WTC11 (cell line): Measurements from ENCODE around the gene SLC38A11. TPM values are rescaled to one million over a fixed set of nuclear protein-coding genes. Genes with fewer than 3 reads are reported as not detected.

Experiments
- ATAC-seq: fragments of 200-7000 bp; cut with Tn5 transposase; 2 replicates; pipeline ENCODE4 v1.10.0; 2021; ENCODE audit warnings: mild to moderate bottlenecking, moderate library complexity
- CTCF ChIA-PET: fragments of 300-600 bp; sonication (Branson Sonifier 250); formaldehyde crosslinking; loops from one replicate; lab custom pipeline; 2021; ENCODE audit warnings: antibody characterized with exemption; lab: Charles Lee
- POLR2A ChIA-PET: fragments of 350-600 bp; sonication (Branson Sonifier 250); formaldehyde crosslinking; loops from one replicate; lab custom pipeline; 2021; ENCODE audit warnings: antibody characterized with exemption; lab: Charles Lee
- DNase-seq: peaks from one replicate; pipeline ENCODE4 v3.0.0; 2021; ENCODE audit warnings: low spot score
- H3K27ac Mint-ChIP-seq: 2 replicates; pipeline ENCODE4 v1.8.0; 2021; ENCODE audit warnings: mixed read lengths
- H3K27me3 Mint-ChIP-seq: 2 replicates; pipeline ENCODE4 v1.8.0; 2021; ENCODE audit warnings: low read depth, mild to moderate bottlenecking, moderate library complexity, mixed read lengths
- H3K36me3 Mint-ChIP-seq: 2 replicates; pipeline ENCODE4 v1.8.0; 2021; ENCODE audit warnings: mixed read lengths
- H3K4me1 Mint-ChIP-seq: 2 replicates; pipeline ENCODE4 v1.8.0; 2022; ENCODE audit warnings: mixed read lengths
- H3K4me3 Mint-ChIP-seq: 2 replicates; pipeline ENCODE4 v1.8.0; 2021; ENCODE audit warnings: mild to moderate bottlenecking, moderate library complexity, mixed read lengths
- H3K9me3 Mint-ChIP-seq: 2 replicates; pipeline ENCODE4 v1.8.0; 2021; ENCODE audit warnings: mixed read lengths
- ATF2 ChIP-seq: sonication (generic); formaldehyde crosslinking; IDR thresholded peaks from 2 replicates; pipeline ENCODE4 v1.8.1; 2022; ENCODE audit warnings: low read depth, missing genetic modification reagents, borderline replicate concordance
- CDX4 ChIP-seq: fragments of 250-450 bp; sonication (Bioruptor Pico); IDR thresholded peaks from 2 replicates; pipeline ENCODE4 v1.9.0; 2021; ENCODE audit warnings: moderate library complexity, mild to moderate bottlenecking, inconsistent platforms, borderline replicate concordance
- E2F4 ChIP-seq: sonication (generic); formaldehyde crosslinking; IDR thresholded peaks from 2 replicates; pipeline ENCODE4 v1.8.1; 2022; ENCODE audit warnings: low read depth, mild to moderate bottlenecking, moderate library complexity, missing genetic modification reagents, borderline replicate concordance
- FOXJ3 ChIP-seq: sonication (generic); formaldehyde crosslinking; IDR thresholded peaks from 2 replicates; pipeline ENCODE4 v1.9.0; 2021; ENCODE audit warnings: missing genetic modification reagents, mild to moderate bottlenecking, borderline replicate concordance
- GABPB1 ChIP-seq: sonication (generic); formaldehyde crosslinking; IDR thresholded peaks from 2 replicates; pipeline ENCODE4 v1.8.1; 2023; ENCODE audit warnings: mild to moderate bottlenecking, missing genetic modification reagents
- GRHL2 ChIP-seq: fragments of 250-450 bp; sonication (Bioruptor Pico); IDR thresholded peaks from 2 replicates; pipeline ENCODE4 v1.8.0; 2022; ENCODE audit warnings: mild to moderate bottlenecking, moderate library complexity; ENCODE audit not compliant: insufficient replicate concordance, severe bottlenecking
- GTF2I ChIP-seq: fragments of 250-450 bp; sonication (Bioruptor Pico); conservative IDR thresholded peaks from 2 replicates; pipeline ENCODE4 v1.4.0; 2021; ENCODE audit warnings: mild to moderate bottlenecking
- KAT7 ChIP-seq: sonication (generic); formaldehyde crosslinking; IDR thresholded peaks from 2 replicates; pipeline ENCODE4 v1.8.1; 2023; ENCODE audit warnings: missing genetic modification reagents, mild to moderate bottlenecking, borderline replicate concordance
- NFE2L1 ChIP-seq: sonication (generic); formaldehyde crosslinking; IDR thresholded peaks from 2 replicates; pipeline ENCODE4 v1.8.1; 2023; ENCODE audit warnings: missing genetic modification reagents
- NR1H2 ChIP-seq: sonication (generic); formaldehyde crosslinking; IDR thresholded peaks from 2 replicates; pipeline ENCODE4 v1.9.0; 2021; ENCODE audit warnings: mild to moderate bottlenecking, moderate library complexity, missing genetic modification reagents
- NR3C1 ChIP-seq: sonication (generic); formaldehyde crosslinking; conservative IDR thresholded peaks from 2 replicates; pipeline ENCODE4 v1.8.1; 2023; ENCODE audit warnings: low read depth, mild to moderate bottlenecking, missing genetic modification reagents
- SMAD3 ChIP-seq: sonication (generic); formaldehyde crosslinking; IDR thresholded peaks from 2 replicates; pipeline ENCODE4 v1.8.0; 2022; ENCODE audit warnings: missing genetic modification reagents, mild to moderate bottlenecking, borderline replicate concordance
- ZBTB21 ChIP-seq: sonication (generic); formaldehyde crosslinking; IDR thresholded peaks from 2 replicates; pipeline ENCODE4 v1.8.1; 2023; ENCODE audit warnings: mild to moderate bottlenecking, missing genetic modification reagents, borderline replicate concordance
- ZNF232 ChIP-seq: sonication (generic); formaldehyde crosslinking; IDR thresholded peaks from 2 replicates; pipeline ENCODE4 v1.8.0; 2022; ENCODE audit warnings: mild to moderate bottlenecking, missing genetic modification reagents
- ZNF317 ChIP-seq: sonication (generic); formaldehyde crosslinking; IDR thresholded peaks from 2 replicates; pipeline ENCODE4 v1.8.1; 2023; ENCODE audit warnings: low read depth, mild to moderate bottlenecking, moderate library complexity, missing genetic modification reagents, borderline replicate concordance
- ZNF425 ChIP-seq: fragments of 250-450 bp; sonication (Bioruptor Pico); conservative IDR thresholded peaks from 2 replicates; pipeline ENCODE4 v1.9.0; 2021; ENCODE audit warnings: mild to moderate bottlenecking
- ZSCAN18 ChIP-seq: fragments of 250-450 bp; sonication (Bioruptor Pico); IDR thresholded peaks from 2 replicates; pipeline ENCODE4 v2.1.2; 2022; ENCODE audit warnings: mild to moderate bottlenecking, moderate library complexity
- total RNA-seq: library from RNA; stranded (reverse); gene quantifications from 3 replicates; pipeline ENCODE4 v1.2.3, GENCODE V29; 2021
- TF ChIP-seq, protein P1 (sequence below): sonication (generic); formaldehyde crosslinking; conservative IDR thresholded peaks from 2 replicates; pipeline ENCODE4 v1.8.1; 2023; ENCODE audit warnings: mild to moderate bottlenecking, low read depth, missing genetic modification reagents, moderate library complexity

SLC38A11 gene
- total RNA-seq, 1 experiment from 2014 or later, result not detected

- H3K4me3 Mint-ChIP-seq, result no peak overlapping the region
- POLR2A ChIA-PET, result no interaction called here
- no peaks in the 10 kb centered on the region; the same call in 1 of the 2 replicates for H3K36me3 Mint-ChIP-seq
- H3K9me3 Mint-ChIP-seq, result peaks cover 8% of the 10 kb centered on the region
- H3K27me3 Mint-ChIP-seq, result no peaks in the 10 kb centered on the region
- CTCF ChIA-PET, result interaction anchor here (3.1 kb wide), 1 partner anchor 10 kb away, joined by 11 read pairs; no protein-coding TSS in a partner anchor
- TF ChIP-seq ZNF232 (CRISPR knock-in tag) (no peak), ZBTB21 (CRISPR knock-in tag) (no peak), GTF2I (CRISPR knock-in tag) (no peak), CDX4 (no peak), ZSCAN18 (CRISPR knock-in tag) (no peak), NR3C1 (CRISPR knock-in tag) (no peak), ZNF317 (CRISPR knock-in tag) (no peak), KAT7 (no peak), NR1H2 (CRISPR knock-in tag) (no peak), E2F4 (CRISPR knock-in tag) (no peak)
- TF ChIP-seq, protein P1, sequence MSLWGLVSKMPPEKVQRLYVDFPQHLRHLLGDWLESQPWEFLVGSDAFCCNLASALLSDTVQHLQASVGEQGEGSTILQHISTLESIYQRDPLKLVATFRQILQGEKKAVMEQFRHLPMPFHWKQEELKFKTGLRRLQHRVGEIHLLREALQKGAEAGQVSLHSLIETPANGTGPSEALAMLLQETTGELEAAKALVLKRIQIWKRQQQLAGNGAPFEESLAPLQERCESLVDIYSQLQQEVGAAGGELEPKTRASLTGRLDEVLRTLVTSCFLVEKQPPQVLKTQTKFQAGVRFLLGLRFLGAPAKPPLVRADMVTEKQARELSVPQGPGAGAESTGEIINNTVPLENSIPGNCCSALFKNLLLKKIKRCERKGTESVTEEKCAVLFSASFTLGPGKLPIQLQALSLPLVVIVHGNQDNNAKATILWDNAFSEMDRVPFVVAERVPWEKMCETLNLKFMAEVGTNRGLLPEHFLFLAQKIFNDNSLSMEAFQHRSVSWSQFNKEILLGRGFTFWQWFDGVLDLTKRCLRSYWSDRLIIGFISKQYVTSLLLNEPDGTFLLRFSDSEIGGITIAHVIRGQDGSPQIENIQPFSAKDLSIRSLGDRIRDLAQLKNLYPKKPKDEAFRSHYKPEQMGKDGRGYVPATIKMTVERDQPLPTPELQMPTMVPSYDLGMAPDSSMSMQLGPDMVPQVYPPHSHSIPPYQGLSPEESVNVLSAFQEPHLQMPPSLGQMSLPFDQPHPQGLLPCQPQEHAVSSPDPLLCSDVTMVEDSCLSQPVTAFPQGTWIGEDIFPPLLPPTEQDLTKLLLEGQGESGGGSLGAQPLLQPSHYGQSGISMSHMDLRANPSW, result no peak
- ATAC-seq, result no peak
- DNase-seq, result no peak
- H3K27ac Mint-ChIP-seq, result no peak overlapping the region
- peaks cover 4% of the 10 kb centered on the region for H3K4me1 Mint-ChIP-seq
Measured at GRCh38 chr2:164903204-164903603, 52.1 kb downstream of the SLC38A11 start.

DNA sequence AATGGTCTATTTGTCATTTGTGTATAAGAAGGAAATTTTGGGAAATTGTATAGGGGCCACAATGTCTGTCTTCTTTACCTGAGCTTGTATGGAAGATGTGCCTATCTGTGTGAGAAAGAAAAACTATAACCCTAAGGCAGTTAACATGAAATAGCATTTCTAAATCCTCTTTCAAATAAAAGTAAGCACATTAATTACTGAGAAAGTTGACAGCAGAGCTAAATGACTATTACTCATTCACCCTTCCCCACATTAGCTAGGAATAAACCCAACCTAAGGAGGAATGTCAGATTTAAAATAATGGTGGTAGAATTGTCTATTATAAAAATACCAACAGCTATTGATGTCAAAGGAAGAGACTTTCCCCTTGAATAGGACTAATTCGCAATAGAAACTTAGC is 56.2 kb downstream of the SLC38A11 start:
- TF ChIP-seq NFE2L1 (CRISPR knock-in tag) (no peak), FOXJ3 (CRISPR knock-in tag) (no peak), GABPB1 (CRISPR knock-in tag) (no peak), GRHL2 (no peak), ATF2 (CRISPR knock-in tag) (no peak), ZNF425 (no peak), SMAD3 (CRISPR knock-in tag) (no peak)
- Mint-ChIP-seq H3K4me3 (no peak overlapping the region), H3K4me1 (peaks cover 15% of the 10 kb centered on the region), H3K36me3 (no peaks in the 10 kb centered on the region; the same call in 1 of the 2 replicates), H3K9me3 (peaks cover 12% of the 10 kb centered on the region), H3K27ac (no peak overlapping the region), H3K27me3 (no peaks in the 10 kb centered on the region)
- ChIA-PET POLR2A (no interaction called here), CTCF (no interaction called here)
- ATAC-seq, result no peak
- no peak for DNase-seq
